ENCODE measurements around the gene TEX2. TPM values are rescaled to one million over a fixed set of nuclear protein-coding genes. Genes with fewer than 3 reads are reported as not detected.

Gene TEX2
- total and polyA plus RNA-seq, 2 experiments from 2014 or later, result 7.5 to 17.7 TPM

DNA sequence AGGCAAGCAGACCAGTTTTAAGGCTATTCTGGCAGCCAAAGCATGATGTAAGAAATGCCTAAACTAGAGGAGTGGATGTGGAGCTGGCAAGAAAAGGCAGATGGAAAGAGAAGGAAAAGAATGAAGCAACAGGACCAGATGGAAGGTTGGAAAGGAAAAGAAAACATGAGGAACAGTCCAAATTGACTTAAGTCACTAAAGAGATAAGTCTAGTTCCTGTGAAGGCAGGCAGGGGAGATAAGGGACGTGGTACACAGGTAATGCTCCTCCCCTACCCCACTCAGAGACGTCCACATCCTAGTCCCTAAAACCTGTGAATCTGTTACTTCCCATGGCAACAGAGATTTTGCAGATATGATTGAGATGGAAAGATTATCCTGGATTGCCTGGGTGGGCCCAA is 43.5 kb downstream of the TEX2 start:
- Histone ChIP-seq H3K4me2 (no peak overlapping the region), H3K36me3 (ENCODE audit: insufficient read depth) (no peaks in the 10 kb centered on the region), H3K4me1 (ENCODE audit: insufficient read depth) (peaks cover 17% of the 10 kb centered on the region), H4K20me1 (replicated peaks; ENCODE audit: insufficient read depth) (no peaks in the 10 kb centered on the region; the same call in 1 of the 2 replicates), H3K4me3 (no peak overlapping the region), H3K27me3 (ENCODE audit: insufficient read depth) (no peaks in the 10 kb centered on the region), H3F3A (replicated peaks; ENCODE audit: low read depth) (no peaks in the 10 kb centered on the region), H3K79me2 (replicated peaks; ENCODE audit: insufficient read depth) (peaks cover 40% of the 10 kb centered on the region), H3K27ac (ENCODE audit: low read depth) (no peak overlapping the region), H2AFZ (no peak overlapping the region), H3K9me2 (ENCODE audit: insufficient read depth) (no peaks in the 10 kb centered on the region)
- TF ChIP-seq STAT1 (IDR thresholded peaks at IDR 0.05; ENCODE audit: unreplicated experiment), result no peak
- no peak for TF ChIP-seq NANOG (IDR thresholded peaks at IDR 0.05; ENCODE audit: borderline replicate concordance)
- no peak for TF ChIP-seq EZH2 (IDR thresholded peaks at IDR 0.05; ENCODE audit: low read depth, unreplicated experiment)
- TF ChIP-seq ZNF462 (CRISPR knock-in tag; IDR thresholded peaks at IDR 0.05), result no peak
- no peak for TF ChIP-seq EZH2phosphoT487 (IDR thresholded peaks at IDR 0.05; ENCODE audit: unreplicated experiment)
- no peak for TF ChIP-seq REST (IDR thresholded peaks at IDR 0.05; ENCODE audit: unreplicated experiment)
- no peak for TF ChIP-seq POLR2AphosphoS5 (IDR thresholded peaks at IDR 0.05; ENCODE audit: low read depth)
- TF ChIP-seq ZNF114 (CRISPR knock-in tag; IDR thresholded peaks at IDR 0.05), result no peak
- TF ChIP-seq CREB1 (CRISPR knock-in tag; IDR thresholded peaks at IDR 0.05; ENCODE audit: low read depth), result no peak
- TF ChIP-seq JUNB (IDR thresholded peaks at IDR 0.05; ENCODE audit: unreplicated experiment), result no peak
- H3K36me3 Mint-ChIP-seq (ENCODE audit: low read depth), result no peaks in the 10 kb centered on the region
- H3K27me3 Mint-ChIP-seq (ENCODE audit: insufficient read depth, low read depth, poor library complexity), result no peaks in the 10 kb centered on the region
- no peak for DNase-seq (ENCODE audit: low spot score)
- H3K4me3 Mint-ChIP-seq, result no peak overlapping the region
- H3K9me3 Mint-ChIP-seq, result no peaks in the 10 kb centered on the region; the same call in 2 of the 3 replicates
- ATAC-seq, result no peak
- peaks cover 21% of the 10 kb centered on the region for H3K4me1 Mint-ChIP-seq
- H3K27ac Mint-ChIP-seq, result no peak overlapping the region
